ENCODE data around the gene SNAPIN.

The SNAPIN gene

GRCh38 chr1:153711026-153711425, 52.5 kb downstream of the SNAPIN start:
- TF ChIP-seq, protein P1, sequence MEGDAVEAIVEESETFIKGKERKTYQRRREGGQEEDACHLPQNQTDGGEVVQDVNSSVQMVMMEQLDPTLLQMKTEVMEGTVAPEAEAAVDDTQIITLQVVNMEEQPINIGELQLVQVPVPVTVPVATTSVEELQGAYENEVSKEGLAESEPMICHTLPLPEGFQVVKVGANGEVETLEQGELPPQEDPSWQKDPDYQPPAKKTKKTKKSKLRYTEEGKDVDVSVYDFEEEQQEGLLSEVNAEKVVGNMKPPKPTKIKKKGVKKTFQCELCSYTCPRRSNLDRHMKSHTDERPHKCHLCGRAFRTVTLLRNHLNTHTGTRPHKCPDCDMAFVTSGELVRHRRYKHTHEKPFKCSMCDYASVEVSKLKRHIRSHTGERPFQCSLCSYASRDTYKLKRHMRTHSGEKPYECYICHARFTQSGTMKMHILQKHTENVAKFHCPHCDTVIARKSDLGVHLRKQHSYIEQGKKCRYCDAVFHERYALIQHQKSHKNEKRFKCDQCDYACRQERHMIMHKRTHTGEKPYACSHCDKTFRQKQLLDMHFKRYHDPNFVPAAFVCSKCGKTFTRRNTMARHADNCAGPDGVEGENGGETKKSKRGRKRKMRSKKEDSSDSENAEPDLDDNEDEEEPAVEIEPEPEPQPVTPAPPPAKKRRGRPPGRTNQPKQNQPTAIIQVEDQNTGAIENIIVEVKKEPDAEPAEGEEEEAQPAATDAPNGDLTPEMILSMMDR (conservative IDR thresholded peaks at IDR 0.05; ENCODE audit: low read depth, low read length): no peak
- H3K4me3 ChIP-seq (ENCODE audit: low read depth, low read length): no peak overlapping the region
- DNase-seq (ENCODE audit: low read depth): no peak
